ENCODE results near the gene PGA5. TPM values are rescaled to one million over a fixed set of nuclear protein-coding genes. Genes with fewer than 3 reads are reported as not detected.
A peak's percentile ranks its signal among the peaks of the same experiment; 100 is the strongest.

Gene PGA5
- total RNA-seq, 1 donor from 2014 or later: not detected

- DNase-seq (ENCODE audit: low read depth in 2 of 2): no peak
Observed at GRCh38 chr11:61266602-61267001, 25.6 kb downstream of the PGA5 start.

GRCh38 chr11:61267437-61267841 lies 26.5 kb downstream of the PGA5 start:
- no peak for DNase-seq (ENCODE audit: low read depth in 2 of 2)

- no peak for DNase-seq (ENCODE audit: low read depth in 2 of 2)
Observed at GRCh38 chr11:61268588-61269250, 27.7 kb downstream of the PGA5 start.

GRCh38 chr11:61270354-61271076 lies 29.5 kb downstream of the PGA5 start:
- DNase-seq (ENCODE audit: low read depth in 2 of 2): peak in 1 of 2 donors; percentile 21

- no peak for DNase-seq (ENCODE audit: low read depth in 2 of 2)
Observed at GRCh38 chr11:61272731-61273130, 31.8 kb downstream of the PGA5 start.

- no peak for DNase-seq (ENCODE audit: low read depth in 2 of 2)
Observed at GRCh38 chr11:61273178-61274078, 32.5 kb downstream of the PGA5 start.

- DNase-seq (ENCODE audit: low read depth in 2 of 2): no peak
Observed at GRCh38 chr11:61274084-61274483, 33.1 kb downstream of the PGA5 start.

- no peak for DNase-seq (ENCODE audit: low read depth in 2 of 2)
Observed at GRCh38 chr11:61275191-61275590, 34.2 kb downstream of the PGA5 start.

- DNase-seq (ENCODE audit: low read depth in 2 of 2): no peak
Observed at GRCh38 chr11:61277186-61278000, 36.4 kb downstream of the PGA5 start.

GRCh38 chr11:61278001-61278470 lies 37.1 kb downstream of the PGA5 start:
- DNase-seq (ENCODE audit: low read depth in 2 of 2): no peak

- DNase-seq (ENCODE audit: low read depth in 2 of 2): no peak
Observed at GRCh38 chr11:61279934-61280659, 39.1 kb downstream of the PGA5 start.

- DNase-seq (ENCODE audit: low read depth in 2 of 2): no peak
Observed at GRCh38 chr11:61280883-61281580, 40.1 kb downstream of the PGA5 start.

- peak in 1 of 2 donors; percentile 66 for DNase-seq (ENCODE audit: low read depth in 2 of 2)
Observed at GRCh38 chr11:61281581-61282250, 40.7 kb downstream of the PGA5 start.

- DNase-seq (ENCODE audit: low read depth in 2 of 2): no peak
Observed at GRCh38 chr11:61283613-61284012, 42.6 kb downstream of the PGA5 start.

- DNase-seq (ENCODE audit: low read depth in 2 of 2): no peak
Observed at GRCh38 chr11:61287338-61287977, 46.5 kb downstream of the PGA5 start.

GRCh38 chr11:61290905-61291690 lies 50.1 kb downstream of the PGA5 start:
- no peak for DNase-seq (ENCODE audit: low read depth in 2 of 2)

- DNase-seq (ENCODE audit: low read depth in 2 of 2): no peak
Observed at GRCh38 chr11:61292356-61292755, 51.4 kb downstream of the PGA5 start.
